ENCODE results near the gene CCNY. TPM values are rescaled to one million over a fixed set of nuclear protein-coding genes. Genes with fewer than 3 reads are reported as not detected.

Gene CCNY
- total and polyA plus RNA-seq, 2 of the 13 experiments (the other 11 are each of a cell fraction or from before 2014, with no cell fraction given), result 48.2 to 54.7 TPM

GRCh38 chr10:35294506-35294905 is 41.8 kb upstream of the CCNY start:
- ChIA-PET POLR2A (no interaction called here), CTCF (ENCODE audit: low intra/inter-chr PET ratio, low total read pairs) (no interaction called here)
- 58% methylated on average over 1 of the region's 1 CpG for WGBS (ENCODE audit: low lambda C conversion rate)
- Histone ChIP-seq H4K20me1 (ENCODE audit: insufficient read depth, low read length) (no peaks in the 10 kb centered on the region), H3K9ac (ENCODE audit: insufficient read depth, low read depth, low read length) (no peak overlapping the region), H3K27ac (ENCODE audit: extremely low read length, insufficient read depth, low read length) (no peak overlapping the region), H3K27me3 (ENCODE audit: control insufficient read depth in 1 of 2, insufficient read depth in 2 of 2, low read length in 2 of 2) (no peaks in the 10 kb centered on the region), H3K79me2 (ENCODE audit: insufficient read depth, low read length) (no peaks in the 10 kb centered on the region), H3K4me2 (ENCODE audit: low read depth, low read length) (no peak overlapping the region), H2AFZ (ENCODE audit: low read length) (no peak overlapping the region), H3K36me3 (replicated peaks in 1 of 2; ENCODE audit: control insufficient read depth in 1 of 2, insufficient read depth in 2 of 2, low read length in 2 of 2) (no peaks in the 10 kb centered on the region), H3K9me3 (ENCODE audit: low read length) (no peaks in the 10 kb centered on the region), H3K4me3 (replicated peaks in 1 of 3; ENCODE audit: insufficient read depth in 1 of 3, low read depth in 2 of 3, low read length in 3 of 3) (no peak overlapping the region), H3K4me1 (ENCODE audit: insufficient read depth, low read length) (no peaks in the 10 kb centered on the region)
- DNase-seq (ENCODE audit: low spot score) (no peak), FAIRE-seq (no peak), ATAC-seq (no peak)
- TF ChIP-seq PHF21A (CRISPR knock-in tag; IDR thresholded peaks at IDR 0.05) (no peak), ZUFSP (CRISPR knock-in tag; IDR thresholded peaks at IDR 0.05; ENCODE audit: borderline replicate concordance) (no peak), PHB2 (IDR thresholded peaks at IDR 0.05; ENCODE audit: partially characterized antibody) (no peak), HOXA5 (CRISPR knock-in tag; IDR thresholded peaks at IDR 0.05) (no peak), SMAD1 (CRISPR knock-in tag; IDR thresholded peaks at IDR 0.05; ENCODE audit: borderline replicate concordance, low read depth) (no peak), ZBTB7A (CRISPR knock-in tag; IDR thresholded peaks at IDR 0.05) (no peak), ZNF605 (CRISPR knock-in tag; IDR thresholded peaks at IDR 0.05) (no peak), ZNF800 (CRISPR knock-in tag; IDR thresholded peaks at IDR 0.05) (no peak)
- BruUV-seq (replicated peaks), result no TSS peak
- in situ Hi-C loops (cut with HindIII; ENCODE audit: extremely low pct_ligation_motif_present, low pct_unique_long_range_greater_than_20kb) (no loop called here), intact Hi-C loops (cut with micrococcal nuclease; ENCODE audit: unreplicated experiment) (no loop called here)

All from HepG2 (cell line).